K562 (cell line): ENCODE measurements around the gene PUS7L. TPM values are rescaled to one million over a fixed set of nuclear protein-coding genes. Genes with fewer than 3 reads are reported as not detected.

Experiments used
- ATAC-seq: fragments of 200-7000 bp; cut with Tn5 transposase; 3 replicates; pipeline ENCODE4 v1.9.1; 2020; ENCODE audit warnings: moderate library complexity
- BruUV-seq: library from RNA; stranded (reverse); fragments of 400-500 nt; replicated peaks from 2 replicates; lab custom pipeline; 2021; lab: Mats Ljungman, UMichigan
- CTCF ChIA-PET: fragments of 300-600 bp; formaldehyde crosslinking; extraction: SDS; loops from one replicate; lab custom pipeline; 2021; ENCODE audit warnings: low intra/inter-chr PET ratio; lab: Yijun Ruan, JAX
- POLR2A ChIA-PET: fragments of 300-600, 350-650 bp; sonication (Branson Sonifier 250); formaldehyde crosslinking; extraction: SDS; loops from one replicate; lab custom pipeline; 2021; ENCODE audit warnings: antibody characterized with exemption, inconsistent platforms; lab: Yijun Ruan, JAX
- DNase-seq, 4 experiments: peaks; one replicate each; pipeline versions ENCODE4 v3.0.0 to v3.0.0-alpha.2; 2011 to 2018; ENCODE audit warnings: low spot score in 3 of 4, mixed read lengths in 3 of 4; ENCODE audit errors: extremely low read depth in 1 of 4
- FAIRE-seq: peaks from 2 replicates; lab custom pipeline; 2011; peaks lifted over from hg19 to GRCh38; lab: Jason Lieb, UNC
- H2AFZ ChIP-seq: 2 replicates; pipeline ENCODE4 v1.6.0; 2011; ENCODE audit warnings: low read depth, low read length, control low read depth, inconsistent platforms
- H3K27ac ChIP-seq: fragments of 200-600 bp; 3 replicates; pipeline ENCODE4 v1.8.0; 2011; ENCODE audit warnings: low read depth, mild to moderate bottlenecking, control low read depth, inconsistent platforms, low read length, moderate library complexity, mixed read lengths; ENCODE audit errors: extremely low read depth
- H3K27me3 ChIP-seq, 2 experiments: fragments of 300-600 bp in 1 of 2; 2 replicates in 1 of 2; 3 replicates in 1 of 2; pipeline versions ENCODE4 v1.6.0 to v1.8.0; 2011; ENCODE audit warnings: inconsistent platforms in 2 of 2, low read length in 2 of 2, mild to moderate bottlenecking in 1 of 2, mixed read lengths in 1 of 2, moderate library complexity in 1 of 2; ENCODE audit not compliant: control insufficient read depth in 2 of 2, insufficient read depth in 2 of 2
- H3K36me3 ChIP-seq: fragments of 300-600 bp; 3 replicates; pipeline ENCODE4 v1.8.0; 2011; ENCODE audit warnings: mild to moderate bottlenecking, low read length, inconsistent platforms; ENCODE audit not compliant: control insufficient read depth, insufficient read depth
- H3K4me1 ChIP-seq, 2 experiments: fragments of 200-600 bp in 1 of 2; replicated peaks in 1 of 2; 2 replicates in 1 of 2; 3 replicates in 1 of 2; pipeline versions ENCODE4 v1.5.1 to v1.8.0; 2011; ENCODE audit warnings: inconsistent platforms in 2 of 2, low read length in 2 of 2, mild to moderate bottlenecking in 1 of 2, mixed read lengths in 1 of 2, moderate library complexity in 1 of 2; ENCODE audit not compliant: control insufficient read depth in 2 of 2, insufficient read depth in 2 of 2
- H3K4me2 ChIP-seq: 2 replicates; pipeline ENCODE4 v1.6.1; 2011; ENCODE audit warnings: low read length, control low read depth, inconsistent platforms, mixed read lengths; ENCODE audit not compliant: insufficient read depth
- H3K4me3 ChIP-seq: fragments of 200-600 bp; sonication (generic), shearing (Covaris generic); 2 replicates; pipeline ENCODE4 v1.5.1; 2016; ENCODE audit warnings: control low read depth, inconsistent platforms
- H3K79me2 ChIP-seq: fragments of 200-600 bp; 3 replicates; pipeline ENCODE4 v1.8.0; 2011; ENCODE audit warnings: low read length, inconsistent platforms; ENCODE audit not compliant: control insufficient read depth, insufficient read depth
- H3K9ac ChIP-seq, 2 experiments: 2 replicates each; pipeline versions ENCODE4 v1.6.0 to v1.6.1; 2011; ENCODE audit warnings: low read depth in 2 of 2, low read length in 2 of 2, control low read depth in 1 of 2, inconsistent platforms in 1 of 2, mild to moderate bottlenecking in 1 of 2, mixed read lengths in 1 of 2; ENCODE audit not compliant: insufficient read depth in 1 of 2
- H3K9me1 ChIP-seq: one replicate; pipeline ENCODE4 v1.6.0; 2011; ENCODE audit warnings: inconsistent platforms, mild to moderate bottlenecking, low read length, moderate library complexity; ENCODE audit not compliant: control insufficient read depth, insufficient read depth
- H3K9me3 ChIP-seq: replicated peaks from 2 replicates; pipeline ENCODE4 v1.5.1; 2011; ENCODE audit warnings: low read depth, low read length, inconsistent platforms; ENCODE audit not compliant: control insufficient read depth, insufficient read depth
- H4K20me1 ChIP-seq: replicated peaks from 2 replicates; pipeline ENCODE4 v1.6.1; 2011; ENCODE audit warnings: low read length, inconsistent platforms, mixed read lengths; ENCODE audit not compliant: control insufficient read depth, insufficient read depth
- DMBX1 ChIP-seq: fragments of 250-450 bp; sonication (Bioruptor Pico); IDR thresholded peaks from 2 replicates; pipeline ENCODE4 v1.8.0; 2022; ENCODE audit warnings: inconsistent platforms, mild to moderate bottlenecking, moderate library complexity, borderline replicate concordance
- FOXK1 ChIP-seq: sonication (generic); formaldehyde crosslinking; IDR thresholded peaks from 2 replicates; pipeline ENCODE4 v1.8.0; 2022; ENCODE audit warnings: missing genetic modification reagents, mild to moderate bottlenecking, borderline replicate concordance
- HDAC2 ChIP-seq: fragments of 450-650 bp; IDR thresholded peaks from 2 replicates; pipeline ENCODE4 v1.6.1; 2016; ENCODE audit warnings: mild to moderate bottlenecking
- PCBP2 ChIP-seq: fragments of 200-400 bp; formaldehyde crosslinking; IDR thresholded peaks from 2 replicates; pipeline ENCODE4 v1.6.1; 2018; ENCODE audit warnings: low read length, low read depth, mild to moderate bottlenecking, moderate library complexity; ENCODE audit not compliant: poor library complexity, severe bottlenecking
- TFAM ChIP-seq: fragments of 250-450 bp; sonication (Bioruptor Pico); conservative IDR thresholded peaks from 2 replicates; pipeline ENCODE4 v1.5.0; 2021; ENCODE audit warnings: mild to moderate bottlenecking, moderate library complexity
- TRIM25 ChIP-seq: fragments of 450-650 bp; IDR thresholded peaks from 2 replicates; pipeline ENCODE4 v1.7.0; 2016; ENCODE audit warnings: borderline replicate concordance
- ZNF232 ChIP-seq: sonication (generic); formaldehyde crosslinking; IDR thresholded peaks from 2 replicates; pipeline ENCODE4 v1.8.0; 2022; ENCODE audit warnings: mild to moderate bottlenecking, missing genetic modification reagents
- in situ Hi-C: fragments of 300-500 bp; cut with MboI; formaldehyde crosslinking; loops from 4 replicates; pipeline ENCODE4 v1.15.0; 2018; ENCODE audit warnings: inconsistent platforms, mixed read lengths
- intact Hi-C: fragments of 100-400 bp; cut with micrococcal nuclease; formaldehyde crosslinking; loops from 2 replicates; pipeline ENCODE4 v1.14.2; 2022
- polyA plus RNA-seq, 8 experiments: library from polyadenylated mRNA; depleted of rRNA in 4 of 8; stranded (reverse) in 5 of 8; unstranded in 3 of 8; fragments of >200 nt; fragmentation: Nextera tagmentation in 2 of 8; fragmentation: Illumina TruSeq in 1 of 8; extraction: Ambion mirVana in 2 of 8; extraction: Trizol in 1 of 8; gene quantifications; 2 replicates each; pipeline versions ENCODE4 v1.2.1 to v1.2.3, GENCODE V29; 2011 to 2014; ENCODE audit warnings: inconsistent platforms in 1 of 8, missing spikeins in 1 of 8
- total RNA-seq, 7 experiments: library from RNA; depleted of rRNA in 6 of 7; stranded (reverse); fragments of >200 nt in 6 of 7; fragmentation: Illumina TruSeq in 2 of 7; extraction: Trizol in 2 of 7; gene quantifications; 2 replicates each; pipeline versions ENCODE4 v1.2.1 to v1.2.3, GENCODE V29; 2011 to 2021; ENCODE audit warnings: low replicate concordance in 1 of 7
- TF ChIP-seq, protein P1 (sequence below): fragments of 450-650 bp; formaldehyde crosslinking; IDR thresholded peaks from 2 replicates; pipeline ENCODE4 v1.4.0; 2020; ENCODE audit warnings: mild to moderate bottlenecking, moderate library complexity

The PUS7L gene
- total and polyA plus RNA-seq, 9 of the 15 experiments (the other 6 are each of a cell fraction or from before 2014, with no cell fraction given), result 10.8 to 53.3 (median 25.2) TPM

- BruUV-seq, result no TSS peak
- H3K79me2 ChIP-seq, result no peaks in the 10 kb centered on the region
- ChIA-PET CTCF (no interaction called here), POLR2A (no interaction called here)
- no peaks in the 10 kb centered on the region for H3K27me3 ChIP-seq
- no peak overlapping the region for H3K9ac ChIP-seq
- no peak for DNase-seq
- in situ Hi-C loops, result no loop called here
- no peaks in the 10 kb centered on the region for H3K9me3 ChIP-seq
- H3K4me2 ChIP-seq, result no peak overlapping the region
- no peak for ATAC-seq
- H3K4me1 ChIP-seq, result no peaks in the 10 kb centered on the region
- no peak overlapping the region for H3K27ac ChIP-seq
- intact Hi-C loops, result no loop called here
- no peaks in the 10 kb centered on the region for H4K20me1 ChIP-seq
- no peak overlapping the region for H3K4me3 ChIP-seq
- no peak for FAIRE-seq
- no peak for TF ChIP-seq PCBP2
- TF ChIP-seq, protein P1, sequence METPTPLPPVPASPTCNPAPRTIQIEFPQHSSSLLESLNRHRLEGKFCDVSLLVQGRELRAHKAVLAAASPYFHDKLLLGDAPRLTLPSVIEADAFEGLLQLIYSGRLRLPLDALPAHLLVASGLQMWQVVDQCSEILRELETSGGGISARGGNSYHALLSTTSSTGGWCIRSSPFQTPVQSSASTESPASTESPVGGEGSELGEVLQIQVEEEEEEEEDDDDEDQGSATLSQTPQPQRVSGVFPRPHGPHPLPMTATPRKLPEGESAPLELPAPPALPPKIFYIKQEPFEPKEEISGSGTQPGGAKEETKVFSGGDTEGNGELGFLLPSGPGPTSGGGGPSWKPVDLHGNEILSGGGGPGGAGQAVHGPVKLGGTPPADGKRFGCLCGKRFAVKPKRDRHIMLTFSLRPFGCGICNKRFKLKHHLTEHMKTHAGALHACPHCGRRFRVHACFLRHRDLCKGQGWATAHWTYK (CRISPR knock-in tag), result no peak
- TF ChIP-seq TRIM25, result no peak
- no peak for TF ChIP-seq DMBX1
- TF ChIP-seq ZNF232, result no peak
- TF ChIP-seq FOXK1, result no peak
- TF ChIP-seq HDAC2, result no peak
- TF ChIP-seq TFAM (CRISPR knock-in tag), result no peak
- H3K36me3 ChIP-seq, result peaks cover 75% of the 10 kb centered on the region
- no peak overlapping the region for H2AFZ ChIP-seq
- H3K9me1 ChIP-seq, result no peaks in the 10 kb centered on the region
Measured at GRCh38 chr12:43742106-43742505, 16.5 kb downstream of the PUS7L start.
